ENCODE measurements around the gene GADD45A. TPM values are rescaled to one million over a fixed set of nuclear protein-coding genes. Genes with fewer than 3 reads are reported as not detected.

GADD45A gene
- polyA plus RNA-seq, 1 of the 3 experiments (the other 2 are of a cell fraction): 164 TPM

- no peak overlapping the region for H2AFZ ChIP-seq (ENCODE audit: low read depth)
- 95% methylated on average over 3 of the region's 3 CpGs for WGBS (ENCODE audit: low lambda C conversion rate)
- no peak for DNase-seq
- peaks cover 81% of the 10 kb centered on the region for H3K79me2 ChIP-seq (ENCODE audit: insufficient read depth)
- H4K20me1 ChIP-seq (ENCODE audit: insufficient read depth): no peaks in the 10 kb centered on the region
- H3K27me3 ChIP-seq (ENCODE audit: insufficient read depth): no peaks in the 10 kb centered on the region
- no peak overlapping the region for H3K9ac ChIP-seq
- H3K36me3 ChIP-seq (replicated peaks in 1 of 2; ENCODE audit: control insufficient read depth in 1 of 2, insufficient read depth in 2 of 2, low read length in 1 of 2): peaks cover 0 to 4% of the 10 kb centered on the region in 2 experiments
- TF ChIP-seq NFIC (IDR thresholded peaks at IDR 0.05; ENCODE audit: borderline replicate concordance) (no peak), JUND (IDR thresholded peaks at IDR 0.05) (no peak), MXI1 (IDR thresholded peaks at IDR 0.05; ENCODE audit: low read depth, low read length) (no peak), USF2 (IDR thresholded peaks at IDR 0.05; ENCODE audit: borderline replicate concordance, low read depth, low read length) (no peak), RCOR1 (IDR thresholded peaks at IDR 0.05; ENCODE audit: low read length) (no peak), USF1 (IDR thresholded peaks at IDR 0.05; ENCODE audit: borderline replicate concordance, low read depth) (no peak), GABPA (IDR thresholded peaks at IDR 0.05; ENCODE audit: low read depth) (no peak), MAX (IDR thresholded peaks at IDR 0.05; ENCODE audit: low read depth) (no peak), POLR2AphosphoS5 (IDR thresholded peaks at IDR 0.05; ENCODE audit: low read depth, low read length) (no peak), TEAD4 (IDR thresholded peaks at IDR 0.05; ENCODE audit: borderline replicate concordance, insufficient read depth) (no peak), EP300 (IDR thresholded peaks at IDR 0.05; ENCODE audit: borderline replicate concordance in 1 of 2, low read depth in 1 of 2, low read length in 1 of 2) (no peak), TAF1 (IDR thresholded peaks at IDR 0.05; ENCODE audit: borderline replicate concordance, low read depth, low read length) (no peak), ELF1 (IDR thresholded peaks at IDR 0.05) (no peak), REST (IDR thresholded peaks at IDR 0.05; ENCODE audit: low read depth, low read length) (no peak), CHD2 (IDR thresholded peaks at IDR 0.05; ENCODE audit: low read length, partially characterized antibody) (no peak), YY1 (IDR thresholded peaks at IDR 0.05; ENCODE audit: low read depth) (no peak), IRF3 (IDR thresholded peaks at IDR 0.05; ENCODE audit: low read depth, low read length) (no peak), CTCF (IDR thresholded peaks at IDR 0.05) (no peak), MEF2A (IDR thresholded peaks at IDR 0.05; ENCODE audit: borderline replicate concordance, low read depth) (no peak)
- H3K9me3 ChIP-seq: no peaks in the 10 kb centered on the region
- peaks cover 15 to 43% of the 10 kb centered on the region in 2 experiments; a peak in 3 of 4 replicates for H3K4me1 ChIP-seq (ENCODE audit: control insufficient read depth in 1 of 2, insufficient read depth in 2 of 2, low read depth in 1 of 2, low read length in 1 of 2)
- CTCF ChIA-PET: no interaction called here
- H3K27ac ChIP-seq (ENCODE audit: low read depth in 2 of 2, low read length in 1 of 2): peak overlapping the region in 1 of 2 experiments; percentile 99; a peak in 1 of 4 replicates
- H3K4me2 ChIP-seq: no peak overlapping the region
- H3K9me2 ChIP-seq: no peaks in the 10 kb centered on the region
- peaks cover 25% of the 10 kb centered on the region for H3F3A ChIP-seq (replicated peaks; ENCODE audit: insufficient read depth)
- no peak overlapping the region for H3K4me3 ChIP-seq (ENCODE audit: low read depth in 2 of 2, low read length in 1 of 2)
- POLR2A ChIA-PET: no interaction called here
Observed at GRCh38 chr1:67734323-67734690, 49.3 kb downstream of the GADD45A start.

Data from SK-N-SH (cell line).